Endothelial cell of umbilical vein (primary cell): Measurements from ENCODE around the gene CUX1.

Experiments
- CTCF ChIP-seq, 2 donors: IDR thresholded peaks; 1 replicate in 1 of 2; 2 replicates in 1 of 2; pipeline ENCODE4 v1.5.1; 2011; ENCODE audit warnings: low read length in 2 of 2, mild to moderate bottlenecking in 2 of 2, moderate library complexity in 2 of 2, control low read depth in 1 of 2, inconsistent platforms in 1 of 2, low read depth in 1 of 2; ENCODE audit not compliant: insufficient read depth in 1 of 2; ENCODE audit errors: extremely low read depth in 1 of 2
- EZH2 ChIP-seq: IDR thresholded peaks from 2 replicates; pipeline ENCODE4 v1.6.1; 2012; ENCODE audit warnings: borderline replicate concordance, low read depth, mild to moderate bottlenecking, moderate library complexity, low read length, inconsistent platforms; ENCODE audit not compliant: severe bottlenecking
- JUN ChIP-seq: IDR thresholded peaks from 2 replicates; pipeline ENCODE4 v1.6.1; 2011; ENCODE audit warnings: borderline replicate concordance, low read depth; ENCODE audit not compliant: insufficient read length, insufficient read depth
- MAX ChIP-seq: IDR thresholded peaks from 2 replicates; pipeline ENCODE4 v1.6.1; 2011; ENCODE audit not compliant: insufficient read depth, insufficient read length
- MYC ChIP-seq: IDR thresholded peaks from one replicate; pipeline ENCODE4 v1.6.1; 2011; ENCODE audit warnings: mild to moderate bottlenecking, low read depth, low read length
- POLR2A ChIP-seq: IDR thresholded peaks from 2 replicates; pipeline ENCODE4 v1.6.1; 2012; ENCODE audit warnings: low read depth, mild to moderate bottlenecking, control low read depth, low read length
- POLR2AphosphoS5 ChIP-seq: IDR thresholded peaks from 2 replicates; pipeline ENCODE4 v1.6.1; 2012; ENCODE audit warnings: low read depth, mild to moderate bottlenecking, control low read depth, low read length, moderate library complexity; ENCODE audit not compliant: insufficient read depth

- no peak for TF ChIP-seq CTCF (IDR thresholded peaks at IDR 0.05; ENCODE audit: extremely low read depth in 1 of 2, insufficient read depth in 1 of 2, low read depth in 1 of 2, low read length in 2 of 2)
- TF ChIP-seq JUN, result no peak
- no peak for TF ChIP-seq EZH2
- TF ChIP-seq MAX, result no peak
- no peak for TF ChIP-seq POLR2A
- no peak for TF ChIP-seq MYC
- TF ChIP-seq POLR2AphosphoS5, result no peak
Observed at GRCh38 chr7:102320601-102321350, 503.4 kb downstream of the CUX1 start.
